SK-N-SH (cell line): ENCODE measurements around the gene GAB1. TPM values are rescaled to one million over a fixed set of nuclear protein-coding genes. Genes with fewer than 3 reads are reported as not detected.

Experiments used
- CTCF ChIA-PET: fragments of 300-600, 350-600 bp; formaldehyde crosslinking; extraction: SDS; loops from one replicate; lab custom pipeline; 2021; lab: Yijun Ruan, JAX
- POLR2A ChIA-PET: fragments of 350-600 bp; sonication (Branson Sonifier 250); formaldehyde crosslinking; extraction: SDS; loops from one replicate; lab custom pipeline; 2020; ENCODE audit warnings: antibody characterized with exemption, inconsistent platforms; lab: Yijun Ruan, JAX
- DNase-seq: peaks from one replicate; pipeline ENCODE4 v3.0.0; 2012
- H2AFZ ChIP-seq: fragments of 200-600 bp; sonication (generic); 2 replicates; pipeline ENCODE4 v1.8.1; 2016; ENCODE audit warnings: antibody characterized with exemption, mild to moderate bottlenecking, low read depth
- H3F3A ChIP-seq: fragments of 200-600 bp; sonication (generic); replicated peaks from 2 replicates; pipeline ENCODE3; 2016; ENCODE audit warnings: antibody characterized with exemption, mild to moderate bottlenecking; ENCODE audit not compliant: insufficient read depth
- H3K27ac ChIP-seq, 2 experiments: fragments of 200-500 bp in 1 of 2; fragments of 200-600 bp in 1 of 2; sonication (Bioruptor generic) in 1 of 2; sonication (generic), shearing (Covaris generic) in 1 of 2; 2 replicates each; pipeline versions ENCODE4 v1.5.1 to v1.6.1; 2014 to 2016; ENCODE audit warnings: low read depth in 2 of 2, inconsistent platforms in 1 of 2, low read length in 1 of 2, mild to moderate bottlenecking in 1 of 2, mixed read lengths in 1 of 2
- H3K27me3 ChIP-seq: fragments of 200-600 bp; sonication (generic), shearing (Covaris generic); 2 replicates; pipeline ENCODE4 v1.6.1; 2016; ENCODE audit warnings: mixed run types; ENCODE audit not compliant: insufficient read depth
- H3K36me3 ChIP-seq, 2 experiments: fragments of 200-500 bp in 1 of 2; fragments of 200-600 bp in 1 of 2; sonication (Bioruptor generic) in 1 of 2; sonication (generic) in 1 of 2; replicated peaks in 1 of 2; 2 replicates each; pipeline versions ENCODE3 to v1.5.1; 2014 to 2016; ENCODE audit warnings: low read length in 1 of 2, mild to moderate bottlenecking in 1 of 2; ENCODE audit not compliant: insufficient read depth in 2 of 2, control insufficient read depth in 1 of 2
- H3K4me1 ChIP-seq, 2 experiments: fragments of 200-500 bp in 1 of 2; fragments of 200-600 bp in 1 of 2; sonication (Bioruptor generic) in 1 of 2; sonication (generic), shearing (Covaris generic) in 1 of 2; 2 replicates each; pipeline versions ENCODE4 v1.5.1 to v1.6.1; 2014 to 2016; ENCODE audit warnings: low read depth in 1 of 2, low read length in 1 of 2, mixed run types in 1 of 2; ENCODE audit not compliant: insufficient read depth in 2 of 2, control insufficient read depth in 1 of 2
- H3K4me2 ChIP-seq: fragments of 200-600 bp; sonication (generic), shearing (Covaris generic); 2 replicates; pipeline ENCODE4 v1.6.1; 2017; ENCODE audit warnings: mixed run types
- H3K4me3 ChIP-seq, 2 experiments: fragments of 200-500 bp in 1 of 2; fragments of 200-600 bp in 1 of 2; sonication (Bioruptor generic) in 1 of 2; sonication (generic), shearing (Covaris generic) in 1 of 2; 2 replicates each; pipeline versions ENCODE4 v1.5.1 to v1.8.1; 2014 to 2016; ENCODE audit warnings: low read depth in 2 of 2, inconsistent platforms in 1 of 2, low read length in 1 of 2, mild to moderate bottlenecking in 1 of 2, mixed read lengths in 1 of 2, moderate library complexity in 1 of 2
- H3K79me2 ChIP-seq: fragments of 200-600 bp; sonication (generic); 2 replicates; pipeline ENCODE4 v1.8.1; 2017; ENCODE audit warnings: mild to moderate bottlenecking; ENCODE audit not compliant: insufficient read depth
- H3K9ac ChIP-seq: fragments of 200-600 bp; sonication (generic); 2 replicates; pipeline ENCODE4 v1.6.1; 2017; ENCODE audit warnings: mixed run types
- H3K9me2 ChIP-seq: fragments of 200-600 bp; sonication (generic); 2 replicates; pipeline ENCODE4 v1.6.1; 2017; ENCODE audit warnings: mixed run types
- H3K9me3 ChIP-seq: fragments of 200-600 bp; sonication (generic); 2 replicates; pipeline ENCODE4 v1.6.1; 2017; ENCODE audit warnings: mixed run types, mild to moderate bottlenecking, moderate library complexity
- H4K20me1 ChIP-seq: fragments of 200-600 bp; sonication (generic); 2 replicates; pipeline ENCODE4 v1.6.1; 2017; ENCODE audit warnings: mild to moderate bottlenecking, mixed run types; ENCODE audit not compliant: insufficient read depth
- CHD2 ChIP-seq: fragments of 150-350 bp; IDR thresholded peaks from 2 replicates; pipeline ENCODE4 v1.6.1; 2018; ENCODE audit warnings: low read length; ENCODE audit not compliant: partially characterized antibody
- ELF1 ChIP-seq: IDR thresholded peaks from 2 replicates; pipeline ENCODE4 v1.4.0; 2012
- EP300 ChIP-seq, 2 experiments: IDR thresholded peaks; 2 replicates each; pipeline versions ENCODE4 v1.4.0 to v1.6.1; 2012; ENCODE audit warnings: borderline replicate concordance in 1 of 2, low read depth in 1 of 2, low read length in 1 of 2
- EZH2phosphoT487 ChIP-seq: fragments of 200-600 bp; sonication (generic); IDR thresholded peaks from 2 replicates; pipeline ENCODE4 v1.6.1; 2017; ENCODE audit warnings: low read depth, mixed run types, mild to moderate bottlenecking, antibody characterized with exemption, moderate library complexity, borderline replicate concordance
- FOXJ3 ChIP-seq: sonication (generic); formaldehyde crosslinking; IDR thresholded peaks from 2 replicates; pipeline ENCODE4 v1.5.1; 2020; ENCODE audit warnings: mild to moderate bottlenecking, missing genetic modification reagents
- FOXM1 ChIP-seq: IDR thresholded peaks from 2 replicates; pipeline ENCODE4 v1.4.0; 2012; ENCODE audit warnings: low read depth, mild to moderate bottlenecking
- GABPA ChIP-seq: IDR thresholded peaks from 2 replicates; pipeline ENCODE4 v1.4.0; 2012; ENCODE audit warnings: low read depth, mild to moderate bottlenecking
- JUND ChIP-seq: IDR thresholded peaks from 2 replicates; pipeline ENCODE4 v1.4.0; 2012
- MAX ChIP-seq: IDR thresholded peaks from 2 replicates; pipeline ENCODE4 v1.4.0; 2012; ENCODE audit warnings: low read depth
- MEF2A ChIP-seq: IDR thresholded peaks from 2 replicates; pipeline ENCODE4 v1.4.0; 2012; ENCODE audit warnings: low read depth, borderline replicate concordance
- MXI1 ChIP-seq: IDR thresholded peaks from 2 replicates; pipeline ENCODE4 v1.6.1; 2012; ENCODE audit warnings: mild to moderate bottlenecking, low read depth, low read length, improper control_type of control experiment
- NFIC ChIP-seq: IDR thresholded peaks from 2 replicates; pipeline ENCODE4 v1.4.0; 2012; ENCODE audit warnings: borderline replicate concordance
- NRF1 ChIP-seq: IDR thresholded peaks from 2 replicates; pipeline ENCODE4 v1.6.1; 2012; ENCODE audit warnings: low read depth, mild to moderate bottlenecking, low read length
- RAD21 ChIP-seq: IDR thresholded peaks from 2 replicates; pipeline ENCODE4 v1.6.1; 2012; ENCODE audit warnings: mild to moderate bottlenecking, low read length
- REST ChIP-seq: IDR thresholded peaks from 2 replicates; pipeline ENCODE4 v1.6.1; 2012; ENCODE audit warnings: mild to moderate bottlenecking, low read depth, low read length, moderate library complexity
- RFX5 ChIP-seq: IDR thresholded peaks from 2 replicates; pipeline ENCODE4 v1.6.1; 2012; ENCODE audit warnings: mild to moderate bottlenecking, improper control_type of control experiment, low read length
- TCF12 ChIP-seq: IDR thresholded peaks from 2 replicates; pipeline ENCODE4 v1.4.0; 2012
- TEAD4 ChIP-seq: IDR thresholded peaks from 2 replicates; pipeline ENCODE4 v1.4.0; 2012; ENCODE audit warnings: mild to moderate bottlenecking, borderline replicate concordance; ENCODE audit not compliant: insufficient read depth
- USF2 ChIP-seq: fragments of 150-350 bp; IDR thresholded peaks from 2 replicates; pipeline ENCODE4 v1.6.1; 2017; ENCODE audit warnings: antibody characterized with exemption, low read length, low read depth, borderline replicate concordance
- YY1 ChIP-seq: IDR thresholded peaks from 2 replicates; pipeline ENCODE4 v1.4.0; 2012; ENCODE audit warnings: low read depth, mild to moderate bottlenecking
- ZBTB33 ChIP-seq: IDR thresholded peaks from 2 replicates; pipeline ENCODE4 v1.4.0; 2012; ENCODE audit warnings: low read depth, borderline replicate concordance
- WGBS: methylation state at CpG from one replicate; pipeline ENCODE4 v1.1.6; 2017; ENCODE audit warnings: low lambda C conversion rate; 5-methylcytosine and 5-hydroxymethylcytosine counted together
- polyA plus RNA-seq, 3 experiments: library from polyadenylated mRNA; depleted of rRNA; stranded (reverse); fragments of >200 nt; gene quantifications; 2 replicates each; pipeline ENCODE4 v1.2.3, GENCODE V29; 2012
- TF ChIP-seq, protein P1 (sequence below): fragments of 200-600 bp; sonication (generic); IDR thresholded peaks from 2 replicates; pipeline ENCODE4 v1.6.1; 2017; ENCODE audit warnings: antibody characterized with exemption, mild to moderate bottlenecking, moderate library complexity
- TF ChIP-seq, protein P2 (sequence below): IDR thresholded peaks from 2 replicates; pipeline ENCODE4; 2012

The GAB1 gene
- polyA plus RNA-seq, 1 of the 3 experiments (the other 2 are of a cell fraction) = 3.7 TPM

GRCh38 chr4:143364063-143364462 is 27.4 kb downstream of the GAB1 start (continued):
- no peak for TF ChIP-seq REST
- TF ChIP-seq NRF1 = no peak
- no peak for TF ChIP-seq MAX
- TF ChIP-seq FOXJ3 (CRISPR knock-in tag) = no peak
- no peak for TF ChIP-seq YY1
- TF ChIP-seq ELF1 = no peak

- Histone ChIP-seq H3K27me3 (no peaks in the 10 kb centered on the region), H2AFZ (no peak overlapping the region), H3K9me2 (no peaks in the 10 kb centered on the region), H3K79me2 (peaks cover 57% of the 10 kb centered on the region), H3F3A (no peaks in the 10 kb centered on the region), H3K9me3 (no peaks in the 10 kb centered on the region), H3K4me3 (no peak overlapping the region), H3K4me2 (no peak overlapping the region), H3K4me1 (no peaks in the 10 kb centered on the region; a peak in 2 of 4 replicates), H3K27ac (no peak overlapping the region), H3K9ac (no peak overlapping the region), H4K20me1 (no peaks in the 10 kb centered on the region; the same call in 1 of the 2 replicates), H3K36me3 (peaks cover 0 to 4% of the 10 kb centered on the region in 2 experiments)
- ChIA-PET POLR2A (no interaction called here), CTCF (interaction anchor here (1.6 kb wide), 1 partner anchor 10 kb away, joined by 6 read pairs; no protein-coding TSS in a partner anchor)
- 94% methylated on average over 5 of the region's 5 CpGs for WGBS
- DNase-seq = no peak
- no peak for TF ChIP-seq GABPA
- TF ChIP-seq, protein P1, sequence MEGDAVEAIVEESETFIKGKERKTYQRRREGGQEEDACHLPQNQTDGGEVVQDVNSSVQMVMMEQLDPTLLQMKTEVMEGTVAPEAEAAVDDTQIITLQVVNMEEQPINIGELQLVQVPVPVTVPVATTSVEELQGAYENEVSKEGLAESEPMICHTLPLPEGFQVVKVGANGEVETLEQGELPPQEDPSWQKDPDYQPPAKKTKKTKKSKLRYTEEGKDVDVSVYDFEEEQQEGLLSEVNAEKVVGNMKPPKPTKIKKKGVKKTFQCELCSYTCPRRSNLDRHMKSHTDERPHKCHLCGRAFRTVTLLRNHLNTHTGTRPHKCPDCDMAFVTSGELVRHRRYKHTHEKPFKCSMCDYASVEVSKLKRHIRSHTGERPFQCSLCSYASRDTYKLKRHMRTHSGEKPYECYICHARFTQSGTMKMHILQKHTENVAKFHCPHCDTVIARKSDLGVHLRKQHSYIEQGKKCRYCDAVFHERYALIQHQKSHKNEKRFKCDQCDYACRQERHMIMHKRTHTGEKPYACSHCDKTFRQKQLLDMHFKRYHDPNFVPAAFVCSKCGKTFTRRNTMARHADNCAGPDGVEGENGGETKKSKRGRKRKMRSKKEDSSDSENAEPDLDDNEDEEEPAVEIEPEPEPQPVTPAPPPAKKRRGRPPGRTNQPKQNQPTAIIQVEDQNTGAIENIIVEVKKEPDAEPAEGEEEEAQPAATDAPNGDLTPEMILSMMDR = no peak
- no peak for TF ChIP-seq RFX5
- TF ChIP-seq, protein P2, sequence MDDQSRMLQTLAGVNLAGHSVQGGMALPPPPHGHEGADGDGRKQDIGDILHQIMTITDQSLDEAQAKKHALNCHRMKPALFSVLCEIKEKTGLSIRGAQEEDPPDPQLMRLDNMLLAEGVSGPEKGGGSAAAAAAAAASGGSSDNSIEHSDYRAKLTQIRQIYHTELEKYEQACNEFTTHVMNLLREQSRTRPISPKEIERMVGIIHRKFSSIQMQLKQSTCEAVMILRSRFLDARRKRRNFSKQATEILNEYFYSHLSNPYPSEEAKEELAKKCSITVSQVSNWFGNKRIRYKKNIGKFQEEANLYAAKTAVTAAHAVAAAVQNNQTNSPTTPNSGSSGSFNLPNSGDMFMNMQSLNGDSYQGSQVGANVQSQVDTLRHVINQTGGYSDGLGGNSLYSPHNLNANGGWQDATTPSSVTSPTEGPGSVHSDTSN = no peak
- no peak for TF ChIP-seq RAD21
- no peak for TF ChIP-seq YY1
- TF ChIP-seq TEAD4 = no peak
- no peak for TF ChIP-seq MEF2A
- TF ChIP-seq JUND = no peak
- no peak for TF ChIP-seq FOXM1
- no peak for TF ChIP-seq MAX
- TF ChIP-seq NRF1 = no peak
- TF ChIP-seq CHD2 = no peak
- no peak for TF ChIP-seq TCF12
- no peak for TF ChIP-seq EZH2phosphoT487
- no peak for TF ChIP-seq NFIC
- no peak for TF ChIP-seq EP300 (IDR thresholded peaks at IDR 0.05; ENCODE audit: borderline replicate concordance in 1 of 2, low read depth in 1 of 2, low read length in 1 of 2)
- TF ChIP-seq MXI1 = no peak
- TF ChIP-seq ZBTB33 = no peak
- no peak for TF ChIP-seq USF2
Observed at GRCh38 chr4:143367863-143368262, 31.2 kb downstream of the GAB1 start.
